Large intestine (tissue), 3 donors: Measurements from ENCODE around the gene KRTAP9-9. TPM values are rescaled to one million over a fixed set of nuclear protein-coding genes. Genes with fewer than 3 reads are reported as not detected.
"Not testable (repeated sequence)": the region's sequence is repeated elsewhere in the genome, so short reads cannot be mapped to it uniquely, and the experiment has no call there.

Experiments used
- DNase-seq, 2 donors: peaks; one replicate each; pipeline versions ENCODE4 v3.0.0 to v3.0.0-alpha.2; 2013
- H3K27ac ChIP-seq: one replicate; pipeline ENCODE4 v1.5.1; 2013; ENCODE audit warnings: low read length
- H3K27me3 ChIP-seq: 2 replicates; pipeline ENCODE4 v1.6.1; 2013; ENCODE audit warnings: low read length; ENCODE audit not compliant: control insufficient read depth, insufficient read depth
- H3K36me3 ChIP-seq: 2 replicates; pipeline ENCODE4 v1.6.1; 2013; ENCODE audit warnings: low read length; ENCODE audit not compliant: control insufficient read depth, insufficient read depth
- H3K4me1 ChIP-seq: one replicate; pipeline ENCODE4 v1.6.1; 2013; ENCODE audit warnings: low read length; ENCODE audit not compliant: control insufficient read depth, insufficient read depth
- H3K4me3 ChIP-seq: one replicate; pipeline ENCODE4 v1.5.1; 2013; ENCODE audit warnings: low read length
- H3K9me3 ChIP-seq: one replicate; pipeline ENCODE4 v1.6.1; 2013; ENCODE audit warnings: mild to moderate bottlenecking, low read depth, low read length, moderate library complexity; ENCODE audit not compliant: control insufficient read depth
- WGBS: methylation state at CpG from one replicate; pipeline ENCODE4 v1.1.5; 2013; ENCODE audit warnings: low lambda C conversion rate; ENCODE audit not compliant: insufficient coverage; 5-methylcytosine and 5-hydroxymethylcytosine counted together
- polyA plus RNA-seq: library from polyadenylated mRNA; unstranded; fragments of 120-200 nt; gene quantifications from one replicate; pipeline ENCODE4 v1.2.1, GENCODE V29; 2013

KRTAP9-9 gene
- polyA plus RNA-seq, 1 donor, result not detected

DNA sequence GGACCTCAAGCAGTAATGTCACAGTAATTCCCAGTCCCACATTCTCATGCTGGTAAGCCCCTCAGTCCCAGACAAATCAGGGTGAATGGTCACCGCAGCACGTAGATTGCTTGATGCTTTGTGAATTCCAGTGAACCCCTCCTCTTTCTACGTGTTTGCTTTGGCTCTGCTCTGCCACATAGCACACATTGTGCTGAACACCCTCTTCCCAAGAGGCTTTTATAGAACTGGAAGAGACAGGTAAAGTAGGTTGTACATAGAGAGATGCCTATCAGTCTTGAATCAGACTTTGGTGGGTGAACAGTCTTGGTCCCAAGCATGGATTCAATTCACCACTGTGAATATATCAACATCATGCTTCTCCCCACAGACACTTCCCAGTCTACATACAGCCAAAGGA is 9.4 kb downstream of the KRTAP9-9 start:
- no peak overlapping the region for H3K27ac ChIP-seq
- no peak overlapping the region for H3K4me3 ChIP-seq
- no peaks in the 10 kb centered on the region for H3K9me3 ChIP-seq
- peaks cover 7% of the 10 kb centered on the region for H3K27me3 ChIP-seq
- H3K4me1 ChIP-seq, result no peaks in the 10 kb centered on the region
- no peaks in the 10 kb centered on the region for H3K36me3 ChIP-seq
- no peak for DNase-seq
- WGBS, result no CpG with 5 or more reads among the region's 3 CpGs

DNA sequence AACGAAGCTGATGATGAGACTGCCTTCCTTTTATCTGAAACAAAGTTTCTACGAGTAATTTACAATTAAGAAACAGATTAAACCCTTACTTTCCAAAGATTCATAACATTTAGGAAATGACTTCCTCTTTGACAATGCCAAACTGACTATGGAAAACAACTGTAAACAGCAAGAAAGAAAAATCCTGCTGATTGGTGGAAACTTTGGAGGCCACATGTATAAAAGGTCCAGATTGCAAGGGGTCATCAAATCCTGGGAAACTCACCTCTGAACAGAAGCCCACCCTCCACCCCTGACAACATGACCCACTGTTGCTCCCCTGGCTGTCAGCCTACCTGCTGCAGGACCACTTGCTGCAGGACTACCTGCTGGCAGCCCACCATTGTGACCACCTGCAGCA is 9.9 kb downstream of the KRTAP9-9 start, which contains the start of gene KRTAP9-6:
KRTAP9-6 (plus strand) TSS at position 301 of the 400 bp plus-strand sequence; CDS start at position 301, 0 bp downstream.
- WGBS, result no CpG with 5 or more reads among the region's 2 CpGs
- Histone ChIP-seq H3K4me1 (no peaks in the 10 kb centered on the region), H3K4me3 (no peak within 1 kb of the TSS), H3K9me3 (no peaks in the 10 kb centered on the region), H3K27ac (no peak within 1 kb of the TSS), H3K36me3 (no peaks in the 10 kb centered on the region), H3K27me3 (peaks cover 7% of the 10 kb centered on the region)
- DNase-seq, result no peak

DNA sequence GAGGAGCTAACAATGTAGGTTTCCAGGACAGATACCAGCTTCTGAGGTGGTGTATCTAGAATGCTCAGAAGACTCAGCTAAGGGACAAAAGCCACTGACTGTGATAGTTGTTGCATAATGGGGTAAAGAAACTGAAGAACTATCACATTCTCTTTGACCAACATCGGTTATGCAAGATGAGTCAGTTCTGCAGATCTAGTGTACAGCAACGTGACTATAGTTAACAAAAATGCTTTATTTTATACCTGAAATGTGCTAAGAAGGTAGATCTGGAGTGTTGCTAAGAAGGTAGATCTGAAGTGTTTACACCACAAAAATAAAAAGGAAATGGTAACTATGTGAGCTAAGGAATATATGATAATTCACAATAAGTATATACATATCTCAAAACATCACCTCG is 12.5 kb downstream of the KRTAP9-9 start:
- no CpG with 5 or more reads among the region's 3 CpGs for WGBS
- H3K9me3 ChIP-seq, result no peaks in the 10 kb centered on the region

DNA sequence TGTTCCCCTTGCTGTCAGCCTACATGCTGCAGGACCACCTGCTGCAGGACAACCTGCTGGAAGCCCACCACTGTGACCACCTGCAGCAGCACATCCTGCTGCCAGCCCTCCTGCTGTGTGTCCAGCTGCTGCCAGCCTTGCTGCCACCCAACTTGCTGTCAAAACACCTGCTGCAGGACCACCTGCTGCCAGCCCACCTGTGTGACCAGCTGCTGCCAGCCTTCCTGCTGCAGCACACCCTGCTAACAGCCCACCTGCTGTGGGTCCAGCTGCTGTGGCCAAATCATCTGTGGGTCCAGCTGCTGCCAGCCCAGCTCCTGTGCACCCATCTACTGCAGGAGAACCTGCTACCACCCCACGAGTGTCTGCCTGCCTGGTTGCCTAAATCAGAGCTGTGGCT is 16.1 kb downstream of the KRTAP9-9 start:
- H3K36me3 ChIP-seq, DNase-seq, H3K27me3 ChIP-seq, H3K4me3 ChIP-seq, H3K4me1 ChIP-seq, H3K27ac ChIP-seq, H3K9me3 ChIP-seq: not testable (repeated sequence)
- no CpG with 5 or more reads among the region's 1 CpG for WGBS

More for the DNA sequence above, 12.5 kb downstream of the KRTAP9-9 start:
- peaks cover 6% of the 10 kb centered on the region for H3K27me3 ChIP-seq
- H3K4me3 ChIP-seq, result no peak overlapping the region
- DNase-seq, result no peak
- H3K27ac ChIP-seq, result no peak overlapping the region
- H3K4me1 ChIP-seq, result no peaks in the 10 kb centered on the region
- H3K36me3 ChIP-seq, result no peaks in the 10 kb centered on the region

DNA sequence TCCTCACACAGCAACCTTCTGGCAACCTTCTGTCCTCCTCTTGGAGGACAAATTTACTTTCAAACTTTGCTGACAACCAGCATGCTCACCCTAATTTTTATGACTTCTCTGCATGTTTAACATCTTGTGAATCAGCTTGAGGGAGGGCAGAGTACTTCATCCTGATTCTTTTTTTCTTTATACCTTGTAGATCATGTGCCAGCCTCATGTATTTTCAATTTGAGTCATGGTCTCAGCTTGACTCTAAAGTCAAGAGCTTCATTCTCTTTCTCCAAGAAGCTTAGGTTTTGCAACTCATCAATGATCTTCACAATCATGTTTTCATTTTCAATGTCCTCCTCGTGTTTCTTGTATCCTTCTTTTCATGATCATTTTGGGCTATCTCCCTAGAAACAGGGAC is 16.7 kb downstream of the KRTAP9-9 start:
- no peaks in the 10 kb centered on the region for H3K9me3 ChIP-seq
- peaks cover 3% of the 10 kb centered on the region for H3K27me3 ChIP-seq
- no peak for DNase-seq
- no peak overlapping the region for H3K27ac ChIP-seq
- WGBS, result no CpG with 5 or more reads among the region's 1 CpG
- no peaks in the 10 kb centered on the region for H3K36me3 ChIP-seq
- H3K4me3 ChIP-seq, result no peak overlapping the region
- no peaks in the 10 kb centered on the region for H3K4me1 ChIP-seq

DNA sequence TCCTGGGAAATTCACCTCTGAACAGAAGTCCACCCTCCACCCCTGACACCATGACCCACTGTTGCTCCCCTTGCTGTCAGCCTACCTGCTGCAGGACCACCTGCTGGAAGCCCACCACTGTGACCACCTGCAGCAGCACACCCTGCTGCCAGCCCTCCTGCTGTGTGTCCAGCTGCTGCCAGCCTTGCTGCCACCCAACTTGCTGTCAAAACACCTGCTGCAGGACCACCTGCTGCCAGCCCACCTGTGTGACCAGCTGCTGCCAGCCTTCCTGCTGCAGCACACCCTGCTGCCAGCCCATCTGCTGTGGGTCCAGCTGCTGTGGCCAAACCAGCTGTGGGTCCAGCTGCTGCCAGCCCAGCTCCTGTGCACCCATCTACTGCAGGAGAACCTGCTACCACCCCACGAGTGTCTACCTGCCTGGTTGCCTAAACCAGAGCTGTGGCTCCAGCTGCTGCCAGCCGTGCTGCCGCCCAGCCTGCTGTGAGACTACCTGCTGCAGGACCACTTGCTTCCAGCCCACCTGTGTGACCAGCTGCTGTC is 20.5 kb downstream of the KRTAP9-9 start, which contains the start of gene KRTAP9-7:
KRTAP9-7 (plus strand) TSS at position 51 of the 543 bp plus-strand sequence; CDS start at position 51, 0 bp downstream.
- not testable (repeated sequence) for H3K4me1 ChIP-seq, H3K9me3 ChIP-seq, H3K27me3 ChIP-seq, H3K27ac ChIP-seq, H3K36me3 ChIP-seq, DNase-seq, H3K4me3 ChIP-seq
- no CpG with 5 or more reads among the region's 3 CpGs for WGBS

DNA sequence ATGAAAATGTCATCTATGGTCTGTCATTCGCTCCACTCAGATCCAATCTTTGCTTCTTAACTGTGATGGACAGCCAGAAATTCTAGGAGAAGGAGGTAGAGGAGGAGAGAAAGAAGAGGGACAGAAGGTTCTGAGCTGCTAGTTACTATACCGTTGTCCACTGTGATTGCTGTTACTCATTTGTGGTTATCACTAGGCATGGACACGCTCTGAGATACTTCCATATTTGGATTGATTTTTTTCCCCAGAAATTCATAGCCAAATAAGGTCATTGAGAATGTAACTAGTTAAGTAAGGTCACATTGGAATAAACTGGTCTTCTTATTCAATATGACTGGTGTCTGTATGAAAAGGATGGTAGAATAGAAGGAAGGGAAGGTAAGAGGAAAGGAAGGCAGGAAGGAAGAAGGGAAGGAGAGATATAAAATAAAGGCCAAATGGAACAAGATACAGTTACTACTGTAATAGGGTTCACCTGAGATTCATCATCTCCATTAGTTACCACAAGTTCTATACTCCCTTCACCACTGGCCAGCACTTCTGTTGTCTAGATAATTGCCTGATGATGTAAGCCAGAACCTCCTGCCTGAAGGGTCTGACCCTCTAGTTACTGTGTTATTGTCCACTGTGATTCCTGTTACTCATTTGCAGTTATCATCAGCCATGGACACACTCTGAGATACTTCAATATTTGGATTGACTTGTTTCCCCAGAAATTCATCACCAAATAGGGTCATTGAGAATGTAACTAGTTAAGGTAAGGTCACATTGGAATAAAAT is 23.2 kb downstream of the KRTAP9-9 start:
- Histone ChIP-seq H3K9me3 (no peaks in the 10 kb centered on the region), H3K27me3 (peaks cover 8% of the 10 kb centered on the region), H3K27ac (no peak overlapping the region), H3K36me3 (no peaks in the 10 kb centered on the region), H3K4me1 (no peaks in the 10 kb centered on the region), H3K4me3 (no peak overlapping the region)
- 80% methylated on average over 1 of the region's 3 CpGs for WGBS
- no peak for DNase-seq

DNA sequence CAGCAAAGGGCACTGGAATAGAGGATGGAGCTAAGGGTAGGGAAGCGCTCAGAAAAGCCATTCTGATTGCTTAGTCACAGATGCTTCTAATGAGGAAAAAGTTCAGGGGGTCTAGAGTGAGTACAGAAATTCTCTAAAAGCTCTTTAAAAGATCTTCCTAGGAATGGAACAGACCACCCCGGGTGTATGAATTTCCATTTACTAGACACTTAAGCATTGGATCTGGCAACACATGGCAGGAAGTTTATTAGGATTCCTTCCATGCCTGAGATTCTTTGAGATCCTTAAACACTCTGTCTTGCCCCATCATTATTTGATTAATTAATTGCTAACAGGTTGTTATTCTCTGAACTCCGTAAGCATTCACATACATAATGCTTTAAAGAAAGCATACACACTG is 28.9 kb downstream of the KRTAP9-9 start:
- DNase-seq, result no peak
- no peaks in the 10 kb centered on the region for H3K4me1 ChIP-seq
- WGBS, result no CpG with 5 or more reads among the region's 3 CpGs

DNA sequence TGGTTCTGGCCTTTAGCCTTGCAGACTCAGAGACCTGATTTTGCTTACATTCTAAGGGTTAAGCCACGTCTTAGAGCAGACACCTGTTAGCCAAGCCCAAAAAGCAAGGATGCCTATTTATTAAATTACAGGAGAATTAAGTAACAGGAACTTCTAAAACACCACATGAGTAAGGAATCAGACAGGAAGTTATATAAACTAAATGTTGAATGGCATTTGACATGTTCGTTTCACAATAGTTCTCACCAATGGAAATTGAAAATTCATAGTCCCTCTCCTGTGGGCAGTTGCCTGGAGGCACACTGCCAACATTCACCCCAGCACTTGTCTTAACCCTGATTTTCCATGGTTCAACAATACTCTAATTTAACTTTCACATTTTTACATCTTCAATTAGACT is 29.4 kb downstream of the KRTAP9-9 start:
- H3K36me3 ChIP-seq, result no peaks in the 10 kb centered on the region
- no peaks in the 10 kb centered on the region for H3K9me3 ChIP-seq
- no peak for DNase-seq
- no peaks in the 10 kb centered on the region for H3K4me1 ChIP-seq
- H3K27me3 ChIP-seq, result peaks cover 11% of the 10 kb centered on the region
- no peak overlapping the region for H3K4me3 ChIP-seq
- no CpG with 5 or more reads among the region's 2 CpGs for WGBS
- no peak overlapping the region for H3K27ac ChIP-seq

More for the DNA sequence above, 28.9 kb downstream of the KRTAP9-9 start:
- Histone ChIP-seq H3K36me3 (no peaks in the 10 kb centered on the region), H3K27ac (no peak overlapping the region), H3K9me3 (no peaks in the 10 kb centered on the region), H3K4me3 (no peak overlapping the region), H3K27me3 (peaks cover 11% of the 10 kb centered on the region)

DNA sequence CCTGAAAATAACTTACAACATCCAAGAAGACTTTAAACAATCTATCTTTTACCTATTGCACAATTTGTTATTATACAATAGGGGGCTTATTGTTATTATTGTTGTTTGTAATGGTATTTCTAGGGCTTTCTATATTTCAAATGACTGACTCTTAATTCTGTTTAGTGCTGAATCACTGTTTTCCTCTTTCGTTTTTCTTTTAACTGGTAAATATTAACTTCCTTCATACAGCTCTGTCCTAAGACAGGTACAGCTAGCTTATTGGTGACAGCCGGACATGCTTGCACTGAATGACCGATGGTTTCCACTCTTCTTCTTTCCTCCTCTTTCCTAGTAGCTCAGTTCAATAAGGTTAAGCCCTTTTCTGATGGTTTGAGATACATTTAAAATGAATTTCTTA is 31.9 kb downstream of the KRTAP9-9 start:
- no peaks in the 10 kb centered on the region for H3K9me3 ChIP-seq
- WGBS, result 75% methylated on average over 3 of the region's 3 CpGs
- H3K4me1 ChIP-seq, result no peaks in the 10 kb centered on the region
- H3K27ac ChIP-seq, result no peak overlapping the region
- DNase-seq, result no peak
- peaks cover 8% of the 10 kb centered on the region for H3K27me3 ChIP-seq
- no peak overlapping the region for H3K4me3 ChIP-seq
- H3K36me3 ChIP-seq, result no peaks in the 10 kb centered on the region
